Measurements from ENCODE around the gene OSBPL7. TPM values are rescaled to one million over a fixed set of nuclear protein-coding genes. Genes with fewer than 3 reads are reported as not detected.
A peak's percentile ranks its signal among the peaks of the same experiment; 100 is the strongest.

Gene OSBPL7
- total RNA-seq, 1 donor from 2014 or later = 28.8 TPM

DNA sequence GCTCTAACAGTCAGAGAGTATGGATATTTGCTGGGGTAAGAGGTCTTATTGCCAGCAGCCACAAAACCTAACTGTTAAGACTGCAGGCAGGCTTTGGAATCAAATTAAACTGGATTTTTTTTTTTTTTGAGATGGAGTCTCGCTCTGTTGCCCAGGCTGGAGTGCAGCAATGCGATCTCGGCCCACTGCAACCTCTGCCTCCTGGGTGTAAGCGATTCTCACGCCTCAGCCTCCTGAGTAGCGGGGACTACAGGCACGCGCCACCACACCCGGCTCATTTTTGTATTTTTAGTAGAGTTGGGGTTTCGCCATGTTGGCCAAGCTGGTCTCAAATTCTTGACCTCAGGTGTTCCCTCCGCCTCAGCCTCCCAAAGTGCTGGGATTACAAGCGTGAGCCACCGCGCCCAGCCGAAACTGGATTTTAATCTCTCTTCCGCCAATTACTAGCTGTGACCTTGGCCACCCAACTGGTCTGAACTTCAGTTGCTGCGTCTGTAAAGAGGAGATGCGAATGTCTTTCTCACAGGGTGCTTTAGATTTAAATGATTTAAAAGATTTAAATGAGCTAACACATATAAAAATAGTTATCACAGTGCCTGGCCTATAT, 8.9 kb upstream of the OSBPL7 start:
- no peak for DNase-seq (ENCODE audit: low spot score in 2 of 2)
- no peak for TF ChIP-seq CTCF (IDR thresholded peaks at IDR 0.05)
- intact Hi-C loops (cut with DNase I) = no loop called here
- no peaks in the 10 kb centered on the region for H3K9me3 ChIP-seq
- H3K4me3 ChIP-seq = peak overlapping the region; percentile 71
- peaks cover 26 to 27% of the 10 kb centered on the region in 2 donors for H3K36me3 ChIP-seq
- H3K27ac ChIP-seq = peak overlapping the region; percentile 48 to 77
- H3K27me3 ChIP-seq = no peaks in the 10 kb centered on the region
- peaks cover 0 to 9% of the 10 kb centered on the region in 2 donors for H3K4me1 ChIP-seq

- Histone ChIP-seq H3K4me1 (peaks cover 0 to 9% of the 10 kb centered on the region in 2 donors), H3K27ac (no peak overlapping the region), H3K27me3 (no peaks in the 10 kb centered on the region), H3K36me3 (peaks cover 32 to 33% of the 10 kb centered on the region in 2 donors), H3K4me3 (peak overlapping the region in 1 of 2 donors; percentile 71), H3K9me3 (no peaks in the 10 kb centered on the region)
- intact Hi-C loops (cut with DNase I) = no loop called here
- no peak for TF ChIP-seq CTCF (IDR thresholded peaks at IDR 0.05)
- DNase-seq (ENCODE audit: low spot score in 2 of 2) = no peak
These were observed 8.3 kb upstream of the OSBPL7 start for GRCh38 chr17:47829870-47830269.

DNA sequence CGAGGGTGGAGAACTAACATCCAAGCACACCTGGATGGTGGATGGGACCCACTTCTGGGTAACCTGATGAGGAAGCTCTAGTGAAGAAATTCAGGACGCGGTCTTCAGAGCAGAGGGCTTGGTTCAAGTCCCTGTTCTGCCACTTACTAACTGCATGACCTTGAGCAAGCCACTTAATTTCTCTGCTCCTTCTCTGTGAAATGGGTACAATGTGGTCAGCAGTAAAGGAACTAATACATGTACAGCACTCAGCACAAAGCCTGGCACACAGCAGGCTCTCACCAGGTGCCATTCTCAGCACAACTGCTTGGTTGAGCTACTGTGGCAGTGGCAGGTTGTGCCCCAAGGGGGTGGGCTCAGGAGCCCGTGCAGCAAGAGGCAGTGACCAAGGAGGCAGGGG, 1.9 kb upstream of the OSBPL7 start:
- H3K9me3 ChIP-seq = no peaks in the 10 kb centered on the region
- H3K27ac ChIP-seq = no peak overlapping the region
- no peak for DNase-seq (ENCODE audit: low spot score in 2 of 2)
- peaks cover 42 to 53% of the 10 kb centered on the region in 2 donors for H3K36me3 ChIP-seq
- no peak for TF ChIP-seq CTCF (IDR thresholded peaks at IDR 0.05)
- peaks cover 5 to 12% of the 10 kb centered on the region in 2 donors for H3K4me1 ChIP-seq
- no peaks in the 10 kb centered on the region for H3K27me3 ChIP-seq
- no peak overlapping the region for H3K4me3 ChIP-seq
- intact Hi-C loops (cut with DNase I) = no loop called here

- peaks cover 42 to 54% of the 10 kb centered on the region in 2 donors for H3K36me3 ChIP-seq
- TF ChIP-seq CTCF (IDR thresholded peaks at IDR 0.05) = no peak
- intact Hi-C loops (cut with DNase I) = no loop called here
These were observed 1.2 kb upstream of the OSBPL7 start for GRCh38 chr17:47822785-47823184.

DNA sequence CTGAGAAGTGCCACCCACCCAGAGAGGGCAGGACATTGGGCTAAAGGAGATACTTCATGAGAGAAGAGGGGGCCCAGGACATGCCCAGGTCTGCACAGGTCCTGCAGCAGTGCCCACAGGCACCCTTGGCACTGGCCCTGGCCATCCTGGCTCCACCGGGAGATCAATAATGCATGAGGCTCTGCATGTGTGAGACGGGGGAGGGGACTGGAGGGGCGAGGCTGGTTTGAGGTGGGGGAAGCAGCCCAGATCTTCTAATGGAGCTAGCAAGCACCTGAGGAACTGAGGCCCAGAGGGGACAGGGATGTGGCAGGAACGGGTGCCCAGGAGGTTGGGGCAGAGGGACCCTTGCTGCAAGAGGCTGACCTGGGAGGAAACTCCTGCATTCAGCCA, 567 bp downstream of the OSBPL7 start:
- Histone ChIP-seq H3K4me1 (peaks cover 5 to 12% of the 10 kb centered on the region in 2 donors), H3K27me3 (no peaks in the 10 kb centered on the region), H3K9me3 (no peaks in the 10 kb centered on the region), H3K4me3 (peak overlapping the region; percentile 45 to 65), H3K27ac (peak overlapping the region; percentile 59 to 66), H3K36me3 (peaks cover 40 to 53% of the 10 kb centered on the region in 2 donors)
- no peak for TF ChIP-seq CTCF (IDR thresholded peaks at IDR 0.05)
- intact Hi-C loops (cut with DNase I) = no loop called here
- no peak for DNase-seq (ENCODE audit: low spot score in 2 of 2)

More at GRCh38 chr17:47822785-47823184, 1.2 kb upstream of the OSBPL7 start:
- Histone ChIP-seq H3K27me3 (no peaks in the 10 kb centered on the region), H3K9me3 (no peaks in the 10 kb centered on the region), H3K4me1 (peaks cover 5 to 12% of the 10 kb centered on the region in 2 donors), H3K4me3 (no peak overlapping the region), H3K27ac (no peak overlapping the region)
- DNase-seq (ENCODE audit: low spot score in 2 of 2) = no peak

Data from ascending aorta (tissue), 2 donors.